AG09319 (cell line): ENCODE results near the gene RBP4.
"Not testable (repeated sequence)": the region's sequence is repeated elsewhere in the genome, so short reads cannot be mapped to it uniquely, and the experiment has no call there.

ENCODE experiments used
- DNase-seq: peaks from one replicate; pipeline ENCODE4 v3.0.0-alpha.2; 2010; ENCODE audit warnings: low read depth; ENCODE audit errors: extremely low read depth
- TF ChIP-seq, protein P1 (sequence below): IDR thresholded peaks from 2 replicates; pipeline ENCODE4 v1.5.1; 2011; ENCODE audit warnings: low read depth, mild to moderate bottlenecking, inconsistent platforms, low read length, moderate library complexity

RBP4 gene

DNA sequence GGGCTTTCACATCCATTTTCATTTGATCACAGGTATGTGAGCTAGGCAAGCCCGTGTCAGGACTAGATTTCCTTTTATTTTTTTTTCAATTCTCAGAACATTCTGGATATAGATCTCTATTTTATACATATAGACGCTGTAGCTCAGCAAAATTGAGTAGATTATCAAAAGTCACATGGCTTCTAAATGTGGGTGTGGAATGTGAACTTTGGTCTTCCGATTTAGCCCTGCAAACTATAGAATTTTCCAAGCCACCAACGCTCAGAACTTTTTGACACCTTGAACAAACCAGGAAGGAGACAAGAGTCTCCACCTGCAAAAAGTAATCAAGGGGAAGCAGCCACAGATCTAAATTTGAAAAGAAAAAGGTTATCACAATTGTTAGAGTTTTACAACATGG, 50.4 kb downstream of the RBP4 start:
- TF ChIP-seq, protein P1, sequence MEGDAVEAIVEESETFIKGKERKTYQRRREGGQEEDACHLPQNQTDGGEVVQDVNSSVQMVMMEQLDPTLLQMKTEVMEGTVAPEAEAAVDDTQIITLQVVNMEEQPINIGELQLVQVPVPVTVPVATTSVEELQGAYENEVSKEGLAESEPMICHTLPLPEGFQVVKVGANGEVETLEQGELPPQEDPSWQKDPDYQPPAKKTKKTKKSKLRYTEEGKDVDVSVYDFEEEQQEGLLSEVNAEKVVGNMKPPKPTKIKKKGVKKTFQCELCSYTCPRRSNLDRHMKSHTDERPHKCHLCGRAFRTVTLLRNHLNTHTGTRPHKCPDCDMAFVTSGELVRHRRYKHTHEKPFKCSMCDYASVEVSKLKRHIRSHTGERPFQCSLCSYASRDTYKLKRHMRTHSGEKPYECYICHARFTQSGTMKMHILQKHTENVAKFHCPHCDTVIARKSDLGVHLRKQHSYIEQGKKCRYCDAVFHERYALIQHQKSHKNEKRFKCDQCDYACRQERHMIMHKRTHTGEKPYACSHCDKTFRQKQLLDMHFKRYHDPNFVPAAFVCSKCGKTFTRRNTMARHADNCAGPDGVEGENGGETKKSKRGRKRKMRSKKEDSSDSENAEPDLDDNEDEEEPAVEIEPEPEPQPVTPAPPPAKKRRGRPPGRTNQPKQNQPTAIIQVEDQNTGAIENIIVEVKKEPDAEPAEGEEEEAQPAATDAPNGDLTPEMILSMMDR = no peak
- no peak for DNase-seq

DNA sequence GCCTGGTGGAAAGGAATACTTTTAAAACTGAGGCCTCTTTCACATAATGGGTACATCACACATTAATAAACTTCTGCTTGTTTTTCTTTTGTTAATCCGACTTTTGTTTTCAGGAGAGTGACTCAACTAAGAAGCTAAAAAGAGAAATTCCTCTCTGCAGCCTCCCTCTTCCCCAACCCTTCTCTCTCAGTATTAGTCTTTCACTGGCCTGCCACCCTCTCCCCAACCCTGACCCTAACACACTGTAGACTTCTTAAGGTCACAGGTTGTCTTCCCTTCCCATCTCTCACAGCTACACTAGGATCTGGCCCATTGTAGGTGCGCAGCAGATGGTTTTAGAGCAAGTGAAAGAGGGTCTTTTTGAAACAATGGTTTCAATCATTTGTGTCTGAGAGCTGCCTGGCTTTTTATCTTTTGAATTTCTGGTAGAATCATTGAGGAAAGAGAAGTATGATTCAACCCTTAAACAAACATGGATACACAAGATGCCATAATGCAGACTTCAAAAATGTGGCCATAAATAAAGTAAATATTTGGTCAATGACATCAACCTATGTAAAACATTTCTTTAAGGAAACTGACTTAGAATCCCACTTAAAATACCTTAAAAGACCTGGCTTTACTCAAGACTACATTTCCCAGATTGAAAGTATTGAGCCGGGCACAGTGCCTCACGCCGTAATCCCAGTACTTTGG, 52.5 kb downstream of the RBP4 start:
- DNase-seq = no peak

DNA sequence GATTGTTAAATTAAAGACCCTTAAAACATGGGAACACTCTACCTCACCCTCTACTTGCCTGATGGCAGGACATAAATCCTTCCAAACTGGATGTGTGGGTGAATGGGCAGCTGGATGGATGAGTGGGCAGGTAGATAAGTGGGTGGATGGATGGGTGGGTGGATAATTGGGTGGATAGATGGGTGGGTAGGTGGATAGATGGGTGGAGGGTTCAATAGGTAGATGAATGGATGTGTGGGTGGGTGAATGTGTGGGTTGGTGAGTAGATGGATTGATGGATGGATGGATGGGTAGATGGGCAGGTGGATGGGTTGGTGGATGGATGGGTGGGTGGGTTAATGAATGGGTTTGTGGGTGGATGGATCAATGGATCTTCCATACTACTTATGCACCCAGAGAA, 53.5 kb downstream of the RBP4 start:
- TF ChIP-seq, protein P1 = no peak
- no peak for DNase-seq

More for the DNA sequence above, 52.5 kb downstream of the RBP4 start:
- TF ChIP-seq, protein P1 = no peak

DNA sequence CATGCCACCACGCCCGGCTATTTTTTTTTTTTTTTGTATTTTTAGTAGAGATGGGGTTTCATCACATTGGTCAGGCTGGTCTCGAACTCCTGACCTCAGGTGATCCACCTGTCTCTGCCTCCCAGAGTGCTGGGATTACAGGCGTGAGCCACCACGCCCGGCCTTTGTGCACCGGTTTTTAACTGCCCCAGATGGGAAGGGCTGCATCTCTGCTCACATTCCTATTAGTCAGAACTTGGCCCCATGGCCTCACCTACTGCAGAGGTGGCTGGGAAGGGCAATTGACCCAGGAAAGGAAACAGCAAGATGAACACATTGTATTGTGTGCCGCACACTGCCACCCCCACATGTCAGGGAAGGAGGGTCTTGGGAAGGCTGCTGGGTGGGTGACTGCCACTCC, 54.0 kb downstream of the RBP4 start:
- DNase-seq = not testable (repeated sequence)

DNA sequence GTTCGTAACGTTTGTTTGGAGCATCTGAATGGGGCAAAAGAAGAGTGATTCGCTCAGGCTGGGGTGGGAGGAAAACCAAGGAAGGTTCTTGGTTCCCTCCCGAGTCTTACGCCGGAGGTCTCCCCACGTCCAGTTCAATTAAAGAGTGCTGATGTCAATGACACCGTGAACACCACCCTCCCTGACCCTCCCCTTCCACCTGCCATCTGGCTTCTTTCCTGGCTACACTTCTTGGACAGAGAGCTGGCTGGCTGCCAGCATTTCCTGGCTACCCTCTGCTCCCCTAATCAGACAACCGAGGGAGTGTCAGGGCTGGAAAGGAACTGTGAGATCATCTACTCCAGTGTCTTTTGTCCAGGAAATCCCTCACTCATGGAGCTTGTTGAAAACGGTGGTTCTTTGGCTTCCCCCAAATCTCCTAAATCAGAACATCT, 58.7 kb downstream of the RBP4 start:
- TF ChIP-seq, protein P1 = no peak
- no peak for DNase-seq
